GM12891 (cell line): Measurements from ENCODE around the gene CRCP.

ENCODE experiments used
- POLR2A ChIP-seq: IDR thresholded peaks from 2 replicates; pipeline ENCODE4 v1.6.1; 2011; ENCODE audit warnings: low read depth, low read length, control low read depth
- POLR2AphosphoS5 ChIP-seq: IDR thresholded peaks from 2 replicates; pipeline ENCODE4 v1.6.1; 2011; ENCODE audit warnings: low read depth, low read length, control low read depth
- TAF1 ChIP-seq: IDR thresholded peaks from 2 replicates; pipeline ENCODE4 v1.6.1; 2011; ENCODE audit warnings: low read depth, low read length, control low read depth

DNA sequence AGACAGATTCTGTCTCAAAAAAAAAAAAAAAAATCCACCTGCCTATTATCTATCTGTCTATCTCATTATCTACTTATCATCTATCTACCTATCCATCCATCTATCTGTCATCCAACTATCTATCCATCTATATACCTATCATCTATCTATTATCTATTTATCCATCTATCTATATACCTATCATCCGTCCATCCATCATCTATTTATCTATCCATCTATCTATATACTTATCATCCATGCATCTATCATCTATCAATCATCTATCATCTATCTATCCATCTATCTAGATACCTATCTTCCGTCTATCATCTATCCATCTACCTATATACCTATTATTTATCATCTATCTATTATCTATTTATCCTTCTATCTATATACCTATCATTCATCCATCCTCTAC is 74.0 kb downstream of the CRCP start:
- TF ChIP-seq TAF1 = no peak
- no peak for TF ChIP-seq POLR2A
- no peak for TF ChIP-seq POLR2AphosphoS5
